CD4-positive, alpha-beta T cell treated with Interleukin-21 for 1 hour (primary cell): ENCODE measurements around the gene GPSM1.

Experiments
- DNase-seq: peaks from one replicate; pipeline ENCODE4 v3.0.0-alpha.2; 2020

Gene GPSM1

GRCh38 chr9:136305804-136306203, 21.5 kb upstream of the GPSM1 start:
- no peak for DNase-seq

- no peak for DNase-seq
Measured at GRCh38 chr9:136306211-136307208, 20.8 kb upstream of the GPSM1 start.

- no peak for DNase-seq
Measured at GRCh38 chr9:136307215-136307750, 20.1 kb upstream of the GPSM1 start.

- no peak for DNase-seq
Measured at GRCh38 chr9:136308006-136308701, 19.2 kb upstream of the GPSM1 start.

- DNase-seq = no peak
Measured at GRCh38 chr9:136308702-136309053, 18.7 kb upstream of the GPSM1 start.

GRCh38 chr9:136309101-136309801, 18.1 kb upstream of the GPSM1 start:
- no peak for DNase-seq

GRCh38 chr9:136309806-136310220, 17.5 kb upstream of the GPSM1 start:
- no peak for DNase-seq

- DNase-seq = no peak
Measured at GRCh38 chr9:136310273-136311030, 16.9 kb upstream of the GPSM1 start.

GRCh38 chr9:136311051-136312008, 16.0 kb upstream of the GPSM1 start:
- DNase-seq = no peak

GRCh38 chr9:136312009-136312375, 15.3 kb upstream of the GPSM1 start:
- DNase-seq = no peak

GRCh38 chr9:136312436-136312835, 14.9 kb upstream of the GPSM1 start:
- peak; percentile 47 for DNase-seq

GRCh38 chr9:136313111-136314055, 14.0 kb upstream of the GPSM1 start:
- no peak for DNase-seq

- DNase-seq = no peak
Measured at GRCh38 chr9:136314056-136314416, 13.3 kb upstream of the GPSM1 start.

- DNase-seq = no peak
Measured at GRCh38 chr9:136314944-136315343, 12.4 kb upstream of the GPSM1 start.

GRCh38 chr9:136316271-136316751, 11.0 kb upstream of the GPSM1 start:
- DNase-seq = peak; percentile 72

GRCh38 chr9:136316896-136317676, 10.3 kb upstream of the GPSM1 start:
- no peak for DNase-seq

- DNase-seq = no peak
Measured at GRCh38 chr9:136317695-136318094, 9.6 kb upstream of the GPSM1 start.

GRCh38 chr9:136318111-136318775, 9.1 kb upstream of the GPSM1 start:
- no peak for DNase-seq
